GM23338 (cell line): ENCODE measurements around the gene AVP. TPM values are rescaled to one million over a fixed set of nuclear protein-coding genes. Genes with fewer than 3 reads are reported as not detected.

ENCODE experiments used
- ATAC-seq: fragments of 200-7000 bp; cut with Tn5 transposase; 3 replicates; pipeline ENCODE4 v1.9.1; 2020
- DNase-seq: peaks from one replicate; pipeline ENCODE4 v3.0.0-alpha.2; 2015; ENCODE audit warnings: low spot score
- H2AFZ ChIP-seq: fragments of 200-600 bp; sonication (generic); 2 replicates; pipeline ENCODE4 v1.8.0; 2016; ENCODE audit warnings: antibody characterized with exemption, mild to moderate bottlenecking, moderate library complexity
- H3F3A ChIP-seq: fragments of 200-600 bp; sonication (generic); replicated peaks from 2 replicates; pipeline ENCODE4 v1.8.0; 2017; ENCODE audit warnings: antibody characterized with exemption, mixed run types, low read depth
- H3K27ac ChIP-seq: fragments of 200-600 bp; sonication (generic); 2 replicates; pipeline ENCODE4 v1.6.1; 2016; ENCODE audit warnings: low read depth
- H3K27me3 ChIP-seq: fragments of 200-600 bp; sonication (generic); 2 replicates; pipeline ENCODE4 v1.8.0; 2016; ENCODE audit warnings: mild to moderate bottlenecking, mixed run types, moderate library complexity; ENCODE audit not compliant: insufficient read depth
- H3K36me3 ChIP-seq: fragments of 200-600 bp; sonication (generic); 2 replicates; pipeline ENCODE4 v1.8.0; 2016; ENCODE audit warnings: mild to moderate bottlenecking; ENCODE audit not compliant: insufficient read depth
- H3K4me1 ChIP-seq: fragments of 200-600 bp; sonication (generic); 2 replicates; pipeline ENCODE4 v1.8.0; 2016; ENCODE audit warnings: mild to moderate bottlenecking, moderate library complexity; ENCODE audit not compliant: insufficient read depth
- H3K4me2 ChIP-seq: fragments of 200-600 bp; sonication (generic); 2 replicates; pipeline ENCODE4 v1.7.1; 2017; ENCODE audit warnings: mixed run types
- H3K4me3 ChIP-seq: fragments of 200-600 bp; sonication (generic); 2 replicates; pipeline ENCODE4 v1.6.1; 2016; ENCODE audit warnings: mixed run types
- H3K79me2 ChIP-seq: fragments of 200-600 bp; sonication (generic); replicated peaks from 2 replicates; pipeline ENCODE4 v1.8.0; 2017; ENCODE audit warnings: mild to moderate bottlenecking; ENCODE audit not compliant: insufficient read depth
- H3K9me2 ChIP-seq: fragments of 200-600 bp; sonication (generic); 2 replicates; pipeline ENCODE4 v1.8.0; 2017; ENCODE audit not compliant: insufficient read depth
- H4K20me1 ChIP-seq: fragments of 200-600 bp; sonication (generic); replicated peaks from 2 replicates; pipeline ENCODE4 v1.8.0; 2017; ENCODE audit warnings: mild to moderate bottlenecking; ENCODE audit not compliant: insufficient read depth
- H3K27ac Mint-ChIP-seq: 2 replicates; pipeline ENCODE4 v1.8.0; 2020; ENCODE audit warnings: inconsistent platforms, mild to moderate bottlenecking, moderate library complexity, mixed read lengths
- H3K27me3 Mint-ChIP-seq: 3 replicates; pipeline ENCODE4 v1.8.0; 2022; ENCODE audit warnings: low read depth, mild to moderate bottlenecking, moderate library complexity, mixed read lengths, inconsistent platforms; ENCODE audit not compliant: insufficient read depth, poor library complexity
- H3K36me3 Mint-ChIP-seq: 3 replicates; pipeline ENCODE4 v1.8.0; 2021; ENCODE audit warnings: low read depth, mild to moderate bottlenecking, inconsistent platforms, moderate library complexity, mixed read lengths
- H3K4me1 Mint-ChIP-seq: 3 replicates; pipeline ENCODE4 v1.8.0; 2020; ENCODE audit warnings: mild to moderate bottlenecking, inconsistent platforms, mixed read lengths
- H3K4me3 Mint-ChIP-seq: 3 replicates; pipeline ENCODE4 v1.8.0; 2021; ENCODE audit warnings: moderate library complexity, mild to moderate bottlenecking, inconsistent platforms, mixed read lengths
- H3K9me3 Mint-ChIP-seq: 3 replicates; pipeline ENCODE4 v1.8.0; 2020; ENCODE audit warnings: moderate library complexity, mild to moderate bottlenecking, inconsistent platforms, mixed read lengths
- CREB1 ChIP-seq: fragments of 250-450 bp; sonication (Bioruptor Pico); IDR thresholded peaks from 2 replicates; pipeline ENCODE4 v1.5.0; 2020; ENCODE audit warnings: low read depth, mild to moderate bottlenecking, moderate library complexity
- EZH2 ChIP-seq: fragments of 200-600 bp; sonication (generic); IDR thresholded peaks from one replicate; pipeline ENCODE4 v1.8.0; 2017; ENCODE audit warnings: antibody characterized with exemption, mild to moderate bottlenecking, low read depth; ENCODE audit not compliant: unreplicated experiment
- EZH2phosphoT487 ChIP-seq: fragments of 200-600 bp; sonication (generic); IDR thresholded peaks from one replicate; pipeline ENCODE4 v1.8.1; 2018; ENCODE audit warnings: antibody characterized with exemption; ENCODE audit not compliant: unreplicated experiment
- JUNB ChIP-seq: IDR thresholded peaks from one replicate; pipeline ENCODE4 v1.6.1; 2016; ENCODE audit warnings: antibody characterized with exemption; ENCODE audit not compliant: unreplicated experiment
- NANOG ChIP-seq: IDR thresholded peaks from 2 replicates; pipeline ENCODE4 v1.6.1; 2016; ENCODE audit warnings: antibody characterized with exemption, borderline replicate concordance
- POLR2AphosphoS5 ChIP-seq: IDR thresholded peaks from 2 replicates; pipeline ENCODE4 v1.6.1; 2016; ENCODE audit warnings: antibody characterized with exemption, low read depth
- STAT1 ChIP-seq: IDR thresholded peaks from one replicate; pipeline ENCODE4 v1.6.1; 2016; ENCODE audit warnings: antibody characterized with exemption; ENCODE audit not compliant: unreplicated experiment
- ZNF114 ChIP-seq: fragments of 250-450 bp; sonication (Bioruptor Pico); IDR thresholded peaks from 2 replicates; pipeline ENCODE4 v1.5.0; 2020; ENCODE audit warnings: mild to moderate bottlenecking, moderate library complexity
- ZNF331 ChIP-seq: fragments of 250-450 bp; sonication (Bioruptor Pico); IDR thresholded peaks from 2 replicates; pipeline ENCODE4 v1.5.0; 2020; ENCODE audit warnings: low read depth, mild to moderate bottlenecking, moderate library complexity
- polyA plus RNA-seq: library from polyadenylated mRNA; unstranded; fragments of >200 nt; fragmentation: Nextera tagmentation; extraction: Ambion mirVana; gene quantifications from 2 replicates; pipeline ENCODE4 v1.2.1, GENCODE V29; 2016
- total RNA-seq: library from RNA; depleted of rRNA; stranded (reverse); fragments of >200 nt; shearing (Covaris generic); gene quantifications from 2 replicates; pipeline ENCODE4 v1.2.3, GENCODE V29; 2014
- TF ChIP-seq, protein P1 (sequence below), 2 experiments: fragments of 200-600 bp in 1 of 2; sonication (generic) in 1 of 2; conservative IDR thresholded peaks; 2 replicates each; pipeline versions ENCODE4 v1.5.1 to v1.6.1; 2016 to 2017; ENCODE audit warnings: antibody characterized with exemption in 2 of 2, low read depth in 2 of 2, mild to moderate bottlenecking in 2 of 2, moderate library complexity in 1 of 2
- TF ChIP-seq, protein P2 (sequence below): IDR thresholded peaks from one replicate; pipeline ENCODE4 v1.6.1; 2018; ENCODE audit warnings: antibody characterized with exemption; ENCODE audit not compliant: unreplicated experiment
- TF ChIP-seq, protein P3 (sequence below): fragments of 250-450 bp; sonication (Bioruptor Pico); IDR thresholded peaks from 2 replicates; pipeline ENCODE4 v1.5.0; 2020; ENCODE audit warnings: mild to moderate bottlenecking, moderate library complexity
- TF ChIP-seq, protein P4 (sequence below): IDR thresholded peaks from 2 replicates; pipeline ENCODE4 v1.6.1; 2016; ENCODE audit warnings: antibody characterized with exemption

The AVP gene
- total and polyA plus RNA-seq, 2 experiments from 2014 or later, result 0.60 TPM; not detected in 1

DNA sequence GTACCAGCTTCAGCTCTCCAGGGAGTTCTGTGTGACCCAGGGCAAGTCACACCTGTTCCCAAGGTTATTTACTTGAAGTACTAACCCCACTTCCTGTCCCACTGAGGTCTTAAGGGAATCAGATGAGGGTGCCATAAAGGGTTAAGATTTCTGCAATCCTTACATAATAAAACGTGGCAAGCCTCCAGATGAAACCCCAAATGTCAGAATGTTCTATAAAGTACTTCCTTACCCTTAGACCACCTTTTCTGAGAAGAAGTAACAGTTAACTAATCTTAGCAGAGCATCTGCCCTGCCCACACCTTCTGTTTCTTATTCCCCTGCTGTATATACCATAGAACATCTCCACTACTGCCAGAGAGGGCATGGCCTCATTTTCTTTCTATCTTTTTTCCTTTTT, 6.0 kb upstream of the AVP start:
- Mint-ChIP-seq H3K27me3 (peaks cover 17% of the 10 kb centered on the region), H3K4me3 (no peak overlapping the region), H3K27ac (no peak overlapping the region), H3K36me3 (no peaks in the 10 kb centered on the region), H3K9me3 (no peaks in the 10 kb centered on the region), H3K4me1 (no peaks in the 10 kb centered on the region)
- Histone ChIP-seq H3K9me2 (no peaks in the 10 kb centered on the region), H3K4me3 (no peak overlapping the region), H3K4me1 (no peaks in the 10 kb centered on the region), H2AFZ (no peak overlapping the region), H3K4me2 (no peak overlapping the region), H3K79me2 (no peaks in the 10 kb centered on the region), H3K27ac (no peak overlapping the region), H4K20me1 (no peaks in the 10 kb centered on the region), H3K36me3 (no peaks in the 10 kb centered on the region; the same call in 1 of the 2 replicates), H3K27me3 (peaks cover 35% of the 10 kb centered on the region), H3F3A (no peaks in the 10 kb centered on the region)
- TF ChIP-seq ZNF331 (CRISPR knock-in tag) (no peak), STAT1 (no peak), ZNF114 (CRISPR knock-in tag) (no peak), CREB1 (CRISPR knock-in tag) (no peak), NANOG (no peak), EZH2phosphoT487 (no peak), EZH2 (no peak), POLR2AphosphoS5 (no peak), JUNB (no peak)
- TF ChIP-seq, protein P1, sequence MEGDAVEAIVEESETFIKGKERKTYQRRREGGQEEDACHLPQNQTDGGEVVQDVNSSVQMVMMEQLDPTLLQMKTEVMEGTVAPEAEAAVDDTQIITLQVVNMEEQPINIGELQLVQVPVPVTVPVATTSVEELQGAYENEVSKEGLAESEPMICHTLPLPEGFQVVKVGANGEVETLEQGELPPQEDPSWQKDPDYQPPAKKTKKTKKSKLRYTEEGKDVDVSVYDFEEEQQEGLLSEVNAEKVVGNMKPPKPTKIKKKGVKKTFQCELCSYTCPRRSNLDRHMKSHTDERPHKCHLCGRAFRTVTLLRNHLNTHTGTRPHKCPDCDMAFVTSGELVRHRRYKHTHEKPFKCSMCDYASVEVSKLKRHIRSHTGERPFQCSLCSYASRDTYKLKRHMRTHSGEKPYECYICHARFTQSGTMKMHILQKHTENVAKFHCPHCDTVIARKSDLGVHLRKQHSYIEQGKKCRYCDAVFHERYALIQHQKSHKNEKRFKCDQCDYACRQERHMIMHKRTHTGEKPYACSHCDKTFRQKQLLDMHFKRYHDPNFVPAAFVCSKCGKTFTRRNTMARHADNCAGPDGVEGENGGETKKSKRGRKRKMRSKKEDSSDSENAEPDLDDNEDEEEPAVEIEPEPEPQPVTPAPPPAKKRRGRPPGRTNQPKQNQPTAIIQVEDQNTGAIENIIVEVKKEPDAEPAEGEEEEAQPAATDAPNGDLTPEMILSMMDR (conservative IDR thresholded peaks at IDR 0.05; ENCODE audit: low read depth in 2 of 2), result no peak
- TF ChIP-seq, protein P2, sequence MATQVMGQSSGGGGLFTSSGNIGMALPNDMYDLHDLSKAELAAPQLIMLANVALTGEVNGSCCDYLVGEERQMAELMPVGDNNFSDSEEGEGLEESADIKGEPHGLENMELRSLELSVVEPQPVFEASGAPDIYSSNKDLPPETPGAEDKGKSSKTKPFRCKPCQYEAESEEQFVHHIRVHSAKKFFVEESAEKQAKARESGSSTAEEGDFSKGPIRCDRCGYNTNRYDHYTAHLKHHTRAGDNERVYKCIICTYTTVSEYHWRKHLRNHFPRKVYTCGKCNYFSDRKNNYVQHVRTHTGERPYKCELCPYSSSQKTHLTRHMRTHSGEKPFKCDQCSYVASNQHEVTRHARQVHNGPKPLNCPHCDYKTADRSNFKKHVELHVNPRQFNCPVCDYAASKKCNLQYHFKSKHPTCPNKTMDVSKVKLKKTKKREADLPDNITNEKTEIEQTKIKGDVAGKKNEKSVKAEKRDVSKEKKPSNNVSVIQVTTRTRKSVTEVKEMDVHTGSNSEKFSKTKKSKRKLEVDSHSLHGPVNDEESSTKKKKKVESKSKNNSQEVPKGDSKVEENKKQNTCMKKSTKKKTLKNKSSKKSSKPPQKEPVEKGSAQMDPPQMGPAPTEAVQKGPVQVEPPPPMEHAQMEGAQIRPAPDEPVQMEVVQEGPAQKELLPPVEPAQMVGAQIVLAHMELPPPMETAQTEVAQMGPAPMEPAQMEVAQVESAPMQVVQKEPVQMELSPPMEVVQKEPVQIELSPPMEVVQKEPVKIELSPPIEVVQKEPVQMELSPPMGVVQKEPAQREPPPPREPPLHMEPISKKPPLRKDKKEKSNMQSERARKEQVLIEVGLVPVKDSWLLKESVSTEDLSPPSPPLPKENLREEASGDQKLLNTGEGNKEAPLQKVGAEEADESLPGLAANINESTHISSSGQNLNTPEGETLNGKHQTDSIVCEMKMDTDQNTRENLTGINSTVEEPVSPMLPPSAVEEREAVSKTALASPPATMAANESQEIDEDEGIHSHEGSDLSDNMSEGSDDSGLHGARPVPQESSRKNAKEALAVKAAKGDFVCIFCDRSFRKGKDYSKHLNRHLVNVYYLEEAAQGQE, result no peak
- TF ChIP-seq, protein P3, sequence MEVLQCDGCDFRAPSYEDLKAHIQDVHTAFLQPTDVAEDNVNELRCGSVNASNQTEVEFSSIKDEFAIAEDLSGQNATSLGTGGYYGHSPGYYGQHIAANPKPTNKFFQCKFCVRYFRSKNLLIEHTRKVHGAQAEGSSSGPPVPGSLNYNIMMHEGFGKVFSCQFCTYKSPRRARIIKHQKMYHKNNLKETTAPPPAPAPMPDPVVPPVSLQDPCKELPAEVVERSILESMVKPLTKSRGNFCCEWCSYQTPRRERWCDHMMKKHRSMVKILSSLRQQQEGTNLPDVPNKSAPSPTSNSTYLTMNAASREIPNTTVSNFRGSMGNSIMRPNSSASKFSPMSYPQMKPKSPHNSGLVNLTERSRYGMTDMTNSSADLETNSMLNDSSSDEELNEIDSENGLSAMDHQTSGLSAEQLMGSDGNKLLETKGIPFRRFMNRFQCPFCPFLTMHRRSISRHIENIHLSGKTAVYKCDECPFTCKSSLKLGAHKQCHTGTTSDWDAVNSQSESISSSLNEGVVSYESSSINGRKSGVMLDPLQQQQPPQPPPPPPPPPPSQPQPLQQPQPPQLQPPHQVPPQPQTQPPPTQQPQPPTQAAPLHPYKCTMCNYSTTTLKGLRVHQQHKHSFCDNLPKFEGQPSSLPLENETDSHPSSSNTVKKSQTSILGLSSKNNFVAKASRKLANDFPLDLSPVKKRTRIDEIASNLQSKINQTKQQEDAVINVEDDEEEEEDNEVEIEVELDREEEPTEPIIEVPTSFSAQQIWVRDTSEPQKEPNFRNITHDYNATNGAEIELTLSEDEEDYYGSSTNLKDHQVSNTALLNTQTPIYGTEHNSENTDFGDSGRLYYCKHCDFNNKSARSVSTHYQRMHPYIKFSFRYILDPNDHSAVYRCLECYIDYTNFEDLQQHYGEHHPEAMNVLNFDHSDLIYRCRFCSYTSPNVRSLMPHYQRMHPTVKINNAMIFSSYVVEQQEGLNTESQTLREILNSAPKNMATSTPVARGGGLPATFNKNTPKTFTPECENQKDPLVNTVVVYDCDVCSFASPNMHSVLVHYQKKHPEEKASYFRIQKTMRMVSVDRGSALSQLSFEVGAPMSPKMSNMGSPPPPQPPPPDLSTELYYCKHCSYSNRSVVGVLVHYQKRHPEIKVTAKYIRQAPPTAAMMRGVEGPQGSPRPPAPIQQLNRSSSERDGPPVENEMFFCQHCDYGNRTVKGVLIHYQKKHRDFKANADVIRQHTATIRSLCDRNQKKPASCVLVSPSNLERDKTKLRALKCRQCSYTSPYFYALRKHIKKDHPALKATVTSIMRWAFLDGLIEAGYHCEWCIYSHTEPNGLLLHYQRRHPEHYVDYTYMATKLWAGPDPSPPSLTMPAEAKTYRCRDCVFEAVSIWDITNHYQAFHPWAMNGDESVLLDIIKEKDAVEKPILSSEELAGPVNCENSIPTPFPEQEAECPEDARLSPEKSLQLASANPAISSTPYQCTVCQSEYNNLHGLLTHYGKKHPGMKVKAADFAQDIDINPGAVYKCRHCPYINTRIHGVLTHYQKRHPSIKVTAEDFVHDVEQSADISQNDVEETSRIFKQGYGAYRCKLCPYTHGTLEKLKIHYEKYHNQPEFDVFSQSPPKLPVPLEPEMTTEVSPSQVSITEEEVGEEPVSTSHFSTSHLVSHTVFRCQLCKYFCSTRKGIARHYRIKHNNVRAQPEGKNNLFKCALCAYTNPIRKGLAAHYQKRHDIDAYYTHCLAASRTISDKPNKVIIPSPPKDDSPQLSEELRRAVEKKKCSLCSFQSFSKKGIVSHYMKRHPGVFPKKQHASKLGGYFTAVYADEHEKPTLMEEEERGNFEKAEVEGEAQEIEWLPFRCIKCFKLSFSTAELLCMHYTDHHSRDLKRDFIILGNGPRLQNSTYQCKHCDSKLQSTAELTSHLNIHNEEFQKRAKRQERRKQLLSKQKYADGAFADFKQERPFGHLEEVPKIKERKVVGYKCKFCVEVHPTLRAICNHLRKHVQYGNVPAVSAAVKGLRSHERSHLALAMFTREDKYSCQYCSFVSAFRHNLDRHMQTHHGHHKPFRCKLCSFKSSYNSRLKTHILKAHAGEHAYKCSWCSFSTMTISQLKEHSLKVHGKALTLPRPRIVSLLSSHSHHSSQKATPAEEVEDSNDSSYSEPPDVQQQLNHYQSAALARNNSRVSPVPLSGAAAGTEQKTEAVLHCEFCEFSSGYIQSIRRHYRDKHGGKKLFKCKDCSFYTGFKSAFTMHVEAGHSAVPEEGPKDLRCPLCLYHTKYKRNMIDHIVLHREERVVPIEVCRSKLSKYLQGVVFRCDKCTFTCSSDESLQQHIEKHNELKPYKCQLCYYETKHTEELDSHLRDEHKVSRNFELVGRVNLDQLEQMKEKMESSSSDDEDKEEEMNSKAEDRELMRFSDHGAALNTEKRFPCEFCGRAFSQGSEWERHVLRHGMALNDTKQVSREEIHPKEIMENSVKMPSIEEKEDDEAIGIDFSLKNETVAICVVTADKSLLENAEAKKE (CRISPR knock-in tag), result no peak
- TF ChIP-seq, protein P4, sequence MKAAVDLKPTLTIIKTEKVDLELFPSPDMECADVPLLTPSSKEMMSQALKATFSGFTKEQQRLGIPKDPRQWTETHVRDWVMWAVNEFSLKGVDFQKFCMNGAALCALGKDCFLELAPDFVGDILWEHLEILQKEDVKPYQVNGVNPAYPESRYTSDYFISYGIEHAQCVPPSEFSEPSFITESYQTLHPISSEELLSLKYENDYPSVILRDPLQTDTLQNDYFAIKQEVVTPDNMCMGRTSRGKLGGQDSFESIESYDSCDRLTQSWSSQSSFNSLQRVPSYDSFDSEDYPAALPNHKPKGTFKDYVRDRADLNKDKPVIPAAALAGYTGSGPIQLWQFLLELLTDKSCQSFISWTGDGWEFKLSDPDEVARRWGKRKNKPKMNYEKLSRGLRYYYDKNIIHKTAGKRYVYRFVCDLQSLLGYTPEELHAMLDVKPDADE, result no peak
- no peak for ATAC-seq
- no peak for DNase-seq
